ENCODE measurements around the gene RFK. TPM values are rescaled to one million over a fixed set of nuclear protein-coding genes. Genes with fewer than 3 reads are reported as not detected.

Gene RFK
- total and polyA plus RNA-seq, 4 donors, result 13.2 to 23.0 (median 16.9) TPM

DNA sequence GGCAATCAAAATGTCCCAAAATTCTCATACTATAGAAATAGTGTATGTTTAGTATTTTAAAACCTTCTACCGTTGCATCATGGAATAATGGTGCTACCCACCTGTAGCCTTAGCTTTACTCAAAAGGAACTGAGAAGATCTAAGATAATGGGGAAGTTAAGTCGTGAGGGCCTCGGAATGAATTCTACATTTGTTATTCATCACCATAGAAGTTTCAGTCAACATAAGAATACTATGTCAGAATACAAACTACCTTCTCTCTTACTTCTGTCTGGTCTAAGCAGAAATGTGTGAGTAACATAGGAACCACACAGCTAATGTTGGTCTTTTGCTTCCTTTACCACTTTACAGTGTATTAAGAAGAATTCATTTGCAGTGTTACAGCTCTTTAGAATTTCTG is 43.2 kb downstream of the RFK start:
- Histone ChIP-seq H3K4me3 (ENCODE audit: low read depth in 1 of 3, low read length in 3 of 3) (no peak overlapping the region), H3K27ac (ENCODE audit: low read depth in 1 of 2, low read length in 2 of 2) (no peak overlapping the region), H3K4me1 (ENCODE audit: control insufficient read depth in 4 of 4, insufficient read depth in 4 of 4, low read length in 3 of 4) (no peaks in the 10 kb centered on the region), H3K27me3 (ENCODE audit: control insufficient read depth in 4 of 4, insufficient read depth in 4 of 4, low read length in 3 of 4) (no peaks in the 10 kb centered on the region), H3K9ac (ENCODE audit: low read depth in 1 of 2, low read length in 2 of 2) (no peak overlapping the region), H3K36me3 (ENCODE audit: control insufficient read depth in 4 of 4, insufficient read depth in 3 of 4, low read depth in 1 of 4, low read length in 3 of 4) (no peaks in the 10 kb centered on the region), H3K9me3 (ENCODE audit: control insufficient read depth in 4 of 4, low read length in 3 of 4) (no peaks in the 10 kb centered on the region)
- DNase-seq (ENCODE audit: low spot score), result no peak
- TF ChIP-seq, protein P1, sequence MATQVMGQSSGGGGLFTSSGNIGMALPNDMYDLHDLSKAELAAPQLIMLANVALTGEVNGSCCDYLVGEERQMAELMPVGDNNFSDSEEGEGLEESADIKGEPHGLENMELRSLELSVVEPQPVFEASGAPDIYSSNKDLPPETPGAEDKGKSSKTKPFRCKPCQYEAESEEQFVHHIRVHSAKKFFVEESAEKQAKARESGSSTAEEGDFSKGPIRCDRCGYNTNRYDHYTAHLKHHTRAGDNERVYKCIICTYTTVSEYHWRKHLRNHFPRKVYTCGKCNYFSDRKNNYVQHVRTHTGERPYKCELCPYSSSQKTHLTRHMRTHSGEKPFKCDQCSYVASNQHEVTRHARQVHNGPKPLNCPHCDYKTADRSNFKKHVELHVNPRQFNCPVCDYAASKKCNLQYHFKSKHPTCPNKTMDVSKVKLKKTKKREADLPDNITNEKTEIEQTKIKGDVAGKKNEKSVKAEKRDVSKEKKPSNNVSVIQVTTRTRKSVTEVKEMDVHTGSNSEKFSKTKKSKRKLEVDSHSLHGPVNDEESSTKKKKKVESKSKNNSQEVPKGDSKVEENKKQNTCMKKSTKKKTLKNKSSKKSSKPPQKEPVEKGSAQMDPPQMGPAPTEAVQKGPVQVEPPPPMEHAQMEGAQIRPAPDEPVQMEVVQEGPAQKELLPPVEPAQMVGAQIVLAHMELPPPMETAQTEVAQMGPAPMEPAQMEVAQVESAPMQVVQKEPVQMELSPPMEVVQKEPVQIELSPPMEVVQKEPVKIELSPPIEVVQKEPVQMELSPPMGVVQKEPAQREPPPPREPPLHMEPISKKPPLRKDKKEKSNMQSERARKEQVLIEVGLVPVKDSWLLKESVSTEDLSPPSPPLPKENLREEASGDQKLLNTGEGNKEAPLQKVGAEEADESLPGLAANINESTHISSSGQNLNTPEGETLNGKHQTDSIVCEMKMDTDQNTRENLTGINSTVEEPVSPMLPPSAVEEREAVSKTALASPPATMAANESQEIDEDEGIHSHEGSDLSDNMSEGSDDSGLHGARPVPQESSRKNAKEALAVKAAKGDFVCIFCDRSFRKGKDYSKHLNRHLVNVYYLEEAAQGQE (IDR thresholded peaks at IDR 0.05), result no peak
- TF ChIP-seq JUND (IDR thresholded peaks at IDR 0.05) (no peak), FOXA1 (IDR thresholded peaks at IDR 0.05) (no peak), EGR1 (IDR thresholded peaks at IDR 0.05; ENCODE audit: low read depth in 2 of 2) (no peak), CTCF (IDR thresholded peaks at IDR 0.05; ENCODE audit: low read depth, low read length, missing input control) (no peak), RXRA (IDR thresholded peaks at IDR 0.05) (no peak), TAF1 (conservative IDR thresholded peaks at IDR 0.05) (no peak), ATF3 (IDR thresholded peaks at IDR 0.05) (no peak), YY1 (IDR thresholded peaks at IDR 0.05) (no peak), HNF4A (conservative IDR thresholded peaks at IDR 0.05) (no peak), RAD21 (IDR thresholded peaks at IDR 0.05) (no peak), NR2F2 (IDR thresholded peaks at IDR 0.05) (no peak), ZBTB33 (IDR thresholded peaks at IDR 0.05) (no peak)
- TF ChIP-seq, protein P2, sequence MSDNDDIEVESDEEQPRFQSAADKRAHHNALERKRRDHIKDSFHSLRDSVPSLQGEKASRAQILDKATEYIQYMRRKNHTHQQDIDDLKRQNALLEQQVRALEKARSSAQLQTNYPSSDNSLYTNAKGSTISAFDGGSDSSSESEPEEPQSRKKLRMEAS (IDR thresholded peaks at IDR 0.05), result no peak
- 61% methylated on average over 3 of the region's 3 CpGs for WGBS

GRCh38 chr9:76349865-76350264 is 44.4 kb downstream of the RFK start:
- no peaks in the 10 kb centered on the region for H3K4me1 ChIP-seq (ENCODE audit: control insufficient read depth in 4 of 4, insufficient read depth in 4 of 4, low read length in 3 of 4)
- DNase-seq (ENCODE audit: low spot score), result no peak
- H3K9me3 ChIP-seq (ENCODE audit: control insufficient read depth in 4 of 4, low read length in 3 of 4), result no peaks in the 10 kb centered on the region
- no peak overlapping the region for H3K27ac ChIP-seq (ENCODE audit: low read depth in 1 of 2, low read length in 2 of 2)
- H3K4me3 ChIP-seq (ENCODE audit: low read depth in 1 of 3, low read length in 3 of 3), result no peak overlapping the region
- no peaks in the 10 kb centered on the region for H3K27me3 ChIP-seq (ENCODE audit: control insufficient read depth in 4 of 4, insufficient read depth in 4 of 4, low read length in 3 of 4)
- no peak overlapping the region for H3K9ac ChIP-seq (ENCODE audit: low read depth in 1 of 2, low read length in 2 of 2)
- H3K36me3 ChIP-seq (ENCODE audit: control insufficient read depth in 4 of 4, insufficient read depth in 3 of 4, low read depth in 1 of 4, low read length in 3 of 4), result no peaks in the 10 kb centered on the region
- 78% methylated on average over 1 of the region's 1 CpG for WGBS
- TF ChIP-seq JUND (IDR thresholded peaks at IDR 0.05) (no peak), HNF4G (IDR thresholded peaks at IDR 0.05) (no peak), ATF3 (IDR thresholded peaks at IDR 0.05) (no peak), HNF4A (conservative IDR thresholded peaks at IDR 0.05) (no peak), CTCF (IDR thresholded peaks at IDR 0.05; ENCODE audit: low read depth, low read length, missing input control) (no peak), RXRA (IDR thresholded peaks at IDR 0.05) (no peak), FOXA2 (IDR thresholded peaks at IDR 0.05) (no peak), GABPA (IDR thresholded peaks at IDR 0.05 in 1 of 2, conservative IDR thresholded peaks at IDR 0.05 in 1 of 2) (no peak), TAF1 (conservative IDR thresholded peaks at IDR 0.05) (no peak)
- TF ChIP-seq, protein P1 (IDR thresholded peaks at IDR 0.05), result no peak
